Measurements from ENCODE around the gene JCHAIN.

JCHAIN gene

GRCh38 chr4:70607334-70607853, 58.9 kb downstream of the JCHAIN start:
- Mint-ChIP-seq H3K9me3 (no peaks in the 10 kb centered on the region), H3K27ac (no peak overlapping the region), H3K4me1 (ENCODE audit: low read depth) (no peaks in the 10 kb centered on the region), H3K4me3 (no peak overlapping the region), H3K36me3 (ENCODE audit: low read depth) (no peaks in the 10 kb centered on the region), H3K27me3 (peaks cover 21% of the 10 kb centered on the region)
- no peak for DNase-seq

GRCh38 chr4:70606459-70606858, 59.8 kb downstream of the JCHAIN start:
- Mint-ChIP-seq H3K9me3 (no peaks in the 10 kb centered on the region), H3K4me3 (no peak overlapping the region), H3K36me3 (ENCODE audit: low read depth) (no peaks in the 10 kb centered on the region), H3K27me3 (peaks cover 16% of the 10 kb centered on the region), H3K4me1 (ENCODE audit: low read depth) (no peaks in the 10 kb centered on the region), H3K27ac (no peak overlapping the region)
- no peak for DNase-seq
